H1 (cell line): ENCODE results near the gene MYRIP. TPM values are rescaled to one million over a fixed set of nuclear protein-coding genes. Genes with fewer than 3 reads are reported as not detected.

ENCODE experiments used
- BRCA1 ChIP-seq: IDR thresholded peaks from 2 replicates; pipeline ENCODE4 v1.6.1; 2012; ENCODE audit warnings: low read depth, low read length, improper control_type of control experiment
- CBX8 ChIP-seq: fragments of 300-800, 300-1000 bp; sonication (generic); IDR thresholded peaks from 2 replicates; pipeline ENCODE4 v1.7.1; 2016; ENCODE audit warnings: low read depth, low read length, borderline replicate concordance
- POLR2A ChIP-seq, 2 experiments: IDR thresholded peaks; 1 replicate in 1 of 2; 2 replicates in 1 of 2; pipeline ENCODE4 v1.6.1; 2011; ENCODE audit warnings: low read depth in 2 of 2, low read length in 2 of 2, mild to moderate bottlenecking in 2 of 2; ENCODE audit errors: control extremely low read depth in 1 of 2
- POU5F1 ChIP-seq: IDR thresholded peaks from 2 replicates; pipeline ENCODE4 v1.6.1; 2011; ENCODE audit warnings: low read depth, mild to moderate bottlenecking, low read length, moderate library complexity
- RXRA ChIP-seq: IDR thresholded peaks from 2 replicates; pipeline ENCODE4 v1.6.1; 2011; ENCODE audit warnings: low read depth, mild to moderate bottlenecking, low read length, moderate library complexity; ENCODE audit not compliant: insufficient read depth
- SIRT6 ChIP-seq: IDR thresholded peaks from one replicate; pipeline ENCODE4 v1.7.1; 2012; ENCODE audit warnings: low read length, inconsistent platforms
- TBP ChIP-seq: IDR thresholded peaks from 2 replicates; pipeline ENCODE4 v1.6.1; 2011; ENCODE audit warnings: low read depth, low read length, improper control_type of control experiment
- TEAD4 ChIP-seq: IDR thresholded peaks from 2 replicates; pipeline ENCODE4 v1.6.1; 2012; ENCODE audit warnings: low read depth, low read length, inconsistent platforms, mixed read lengths
- polyA plus RNA-seq, 7 experiments: library from polyadenylated mRNA; depleted of rRNA in 3 of 7; stranded (reverse) in 5 of 7; unstranded in 2 of 7; fragments of >200 nt in 5 of 7; fragments of 200-250 nt in 2 of 7; gene quantifications; 1 replicate in 5 of 7; 2 replicates in 1 of 7; 4 replicates in 1 of 7; pipeline versions ENCODE4 v1.2.1 to v1.2.3, GENCODE V29; 2011 to 2013; ENCODE audit warnings: missing spikeins in 2 of 7, mixed read lengths in 2 of 7
- total RNA-seq: library from RNA; stranded (reverse); fragmentation: NEBNext Ultra II Directional; extraction: Animal tissue kit (Norgen Biotek cat#: 25700); gene quantifications from 2 replicates; pipeline ENCODE4 v1.2.1, GENCODE V29; 2021

Gene MYRIP
- total and polyA plus RNA-seq, 2 of the 8 experiments (the other 6 are each of a cell fraction or from before 2014, with no cell fraction given): 0.54 to 4.3 TPM

DNA sequence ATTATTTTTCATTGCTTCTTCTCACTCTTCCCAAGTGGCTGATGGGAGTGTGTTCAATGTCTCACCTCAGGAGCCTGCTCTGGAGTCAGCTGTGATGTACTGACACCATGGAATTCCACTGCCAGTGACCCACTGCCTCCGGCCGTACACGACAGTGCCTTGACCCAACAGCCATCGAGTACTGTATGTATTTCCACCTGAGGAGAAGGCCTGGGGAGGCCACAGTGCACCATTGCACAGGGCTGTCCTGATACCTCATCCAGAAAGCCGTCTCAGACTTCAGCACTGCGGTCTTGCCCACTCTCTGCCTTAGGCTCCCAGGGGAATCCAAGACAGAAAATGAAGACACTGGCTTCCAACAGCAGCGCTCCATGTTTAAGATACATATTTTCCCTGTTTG, 448.7 kb downstream of the MYRIP start (continued):
- no peak for TF ChIP-seq SIRT6
- no peak for TF ChIP-seq POLR2A (IDR thresholded peaks at IDR 0.05; ENCODE audit: control extremely low read depth in 1 of 2, low read depth in 2 of 2, low read length in 2 of 2)
- no peak for TF ChIP-seq POU5F1
- no peak for TF ChIP-seq TBP
- no peak for TF ChIP-seq TEAD4
- no peak for TF ChIP-seq RXRA
- TF ChIP-seq CBX8: no peak
- TF ChIP-seq BRCA1: no peak
